NCI-H2196 (cell line): ENCODE results near the gene CLCNKB.
"Not testable (repeated sequence)": the region's sequence is repeated elsewhere in the genome, so short reads cannot be mapped to it uniquely, and the experiment has no call there.

Experiments
- DNase-seq: peaks from one replicate; lab custom pipeline; 2025; ENCODE audit not compliant: unreplicated experiment; lab: John Stamatoyannopoulos, UW

The CLCNKB gene

DNA sequence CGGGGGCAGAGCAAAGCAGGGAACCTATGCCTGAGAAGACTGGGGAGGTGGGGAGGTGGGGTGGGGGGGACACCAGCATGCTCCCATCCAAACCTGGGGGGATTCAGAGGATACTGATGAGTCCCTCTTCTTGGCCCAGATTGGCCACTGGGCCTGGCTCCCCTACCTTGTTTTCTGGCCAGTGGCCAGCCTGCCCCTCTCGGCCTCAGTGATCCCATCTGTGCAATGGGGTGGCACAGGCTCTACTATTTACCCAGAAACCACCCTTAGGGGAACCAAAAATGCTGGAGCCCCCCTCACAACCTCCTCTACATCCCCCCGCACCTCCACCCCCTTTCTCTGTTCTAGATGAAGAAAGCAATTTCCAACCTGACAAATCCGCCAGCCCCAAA is 12.9 kb downstream of the CLCNKB start:
- not testable (repeated sequence) for DNase-seq

DNA sequence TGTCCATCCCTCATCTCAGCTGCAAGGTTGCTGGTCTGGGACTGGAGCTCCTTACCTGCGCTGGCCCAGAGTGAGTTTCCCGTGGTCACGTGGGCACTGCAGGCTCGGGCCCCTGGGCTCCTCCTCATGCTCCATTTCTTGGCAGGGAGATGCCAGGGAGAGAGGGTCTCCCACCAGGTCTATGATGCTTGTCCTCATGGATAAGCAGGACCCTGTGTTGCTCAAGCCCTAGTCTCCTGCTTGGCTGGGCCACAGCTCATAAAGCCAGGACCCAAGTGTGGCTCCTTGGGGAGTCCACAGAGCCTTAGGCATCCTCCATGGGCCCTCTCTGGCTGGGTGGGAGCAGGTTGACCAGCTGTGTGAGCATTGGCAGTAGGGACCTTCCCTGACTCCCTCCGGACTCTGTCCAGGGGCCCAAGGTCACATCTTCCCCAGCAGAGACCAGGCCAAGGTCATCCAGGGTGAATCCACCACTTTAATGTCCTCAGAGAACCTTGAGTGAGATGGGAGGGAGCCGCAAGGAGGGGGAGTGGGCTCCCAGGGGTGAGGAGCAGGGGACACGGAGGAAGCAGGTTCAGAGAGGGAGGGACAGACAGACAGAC is 13.8 kb downstream of the CLCNKB start:
- not testable (repeated sequence) for DNase-seq

DNA sequence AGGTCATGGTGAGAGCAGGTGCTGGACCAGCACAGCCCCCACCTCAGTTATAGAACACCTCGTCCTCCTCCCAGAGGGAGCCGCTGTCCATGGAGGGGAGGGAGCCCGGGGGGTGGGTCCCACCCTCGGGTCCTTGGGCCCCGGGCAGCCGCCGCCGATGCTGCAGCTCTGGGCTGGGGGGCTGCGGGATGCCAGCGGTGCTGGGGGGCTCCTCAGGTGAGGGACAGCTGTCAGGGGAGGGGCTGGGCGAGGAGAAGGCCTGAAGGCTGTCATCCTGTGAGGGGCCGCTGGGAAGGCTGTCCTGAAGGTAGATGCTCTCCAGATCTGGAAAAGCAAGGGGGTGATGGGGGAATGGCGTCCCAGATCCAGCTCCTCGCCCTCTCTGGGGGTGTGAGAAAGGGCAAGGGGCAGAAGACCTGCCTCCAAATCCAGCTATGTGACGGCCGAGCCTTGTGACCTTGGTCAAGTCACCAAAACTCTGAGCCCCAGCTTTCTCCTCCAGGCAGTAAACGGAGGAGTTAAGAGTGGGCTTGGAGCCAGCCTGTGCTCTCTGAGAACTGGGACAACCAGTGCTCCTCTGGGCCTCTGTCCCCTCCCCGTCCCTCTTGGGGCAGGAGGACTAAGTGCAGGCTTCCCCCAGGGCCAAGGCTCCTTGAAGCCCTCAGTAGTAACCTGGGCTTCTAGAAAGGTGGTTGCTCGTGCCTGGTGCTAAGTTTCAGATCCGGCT is 15.0 kb downstream of the CLCNKB start:
- DNase-seq: not testable (repeated sequence)

DNA sequence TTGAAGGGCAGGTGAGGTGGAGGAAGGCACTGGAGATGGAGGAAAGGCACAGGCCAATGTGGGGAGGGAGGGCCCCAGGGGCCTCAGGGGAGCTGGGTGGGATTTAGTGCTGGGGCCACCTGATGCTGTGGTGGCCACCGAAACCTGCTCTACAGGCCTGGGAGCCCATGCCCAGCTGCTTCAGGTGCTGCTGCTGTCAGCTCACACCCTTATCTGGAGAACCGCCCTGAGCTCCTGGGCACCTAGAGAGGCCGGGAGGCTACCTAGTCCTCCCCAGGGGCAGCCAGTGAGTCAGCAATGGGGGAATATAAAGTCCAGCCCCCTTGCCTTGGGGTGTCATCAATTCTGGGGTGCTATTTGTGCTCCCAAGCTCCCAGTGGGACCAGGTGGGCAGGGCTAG is 17.7 kb downstream of the CLCNKB start:
- no peak for DNase-seq

DNA sequence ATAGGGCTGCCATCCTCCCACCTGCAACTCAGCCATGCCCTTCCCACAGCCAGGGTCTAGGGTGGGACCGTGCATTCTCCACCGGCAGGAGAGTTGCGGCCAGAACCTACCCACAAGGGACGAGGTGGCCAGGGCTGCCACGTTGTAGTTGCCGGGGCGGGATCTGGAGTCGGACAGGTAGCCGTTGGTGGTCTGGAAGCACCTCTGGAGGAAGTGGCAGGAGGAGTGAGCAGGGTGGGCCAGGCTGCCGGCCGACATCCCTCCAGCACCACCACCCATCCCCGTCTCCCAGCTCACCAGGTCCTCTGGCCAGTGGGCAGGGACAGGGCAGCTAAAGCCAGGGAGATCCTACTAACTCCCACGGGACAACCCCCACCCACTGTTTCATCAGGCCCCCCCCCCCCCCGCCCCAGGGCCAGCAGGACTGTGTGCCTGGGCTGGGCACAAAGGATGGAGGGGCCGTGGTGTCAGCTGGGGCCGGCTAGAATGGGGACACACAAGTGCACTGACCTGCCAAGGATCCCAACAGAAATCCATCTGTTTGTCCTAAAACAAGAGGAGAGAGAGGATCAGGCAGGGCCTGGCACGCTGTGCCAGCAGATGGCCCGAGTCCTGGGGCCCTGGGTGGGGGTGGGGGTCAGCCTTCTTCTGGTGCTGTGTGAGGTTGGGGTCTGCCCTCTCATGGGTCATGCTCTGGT is 18.6 kb downstream of the CLCNKB start:
- DNase-seq: not testable (repeated sequence)

DNA sequence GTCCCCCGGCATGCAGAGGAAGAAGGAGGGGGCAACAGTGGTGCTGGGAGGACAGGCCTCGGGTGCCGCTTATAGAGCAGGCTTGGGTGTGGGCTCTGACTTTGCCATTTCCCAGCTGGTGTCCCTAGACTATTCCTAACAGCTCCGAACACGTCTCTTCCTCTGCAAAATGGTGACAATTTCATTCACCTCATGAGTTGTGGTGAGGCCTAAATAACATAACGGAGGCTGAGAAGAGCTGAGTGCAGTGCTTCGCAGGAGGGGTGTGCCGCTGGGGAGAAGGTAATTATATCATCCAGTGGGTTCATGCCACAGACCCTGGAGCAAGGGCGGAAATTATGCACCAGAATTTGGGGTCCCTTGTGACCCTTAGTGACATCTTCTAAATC is 19.1 kb downstream of the CLCNKB start:
- not testable (repeated sequence) for DNase-seq

DNA sequence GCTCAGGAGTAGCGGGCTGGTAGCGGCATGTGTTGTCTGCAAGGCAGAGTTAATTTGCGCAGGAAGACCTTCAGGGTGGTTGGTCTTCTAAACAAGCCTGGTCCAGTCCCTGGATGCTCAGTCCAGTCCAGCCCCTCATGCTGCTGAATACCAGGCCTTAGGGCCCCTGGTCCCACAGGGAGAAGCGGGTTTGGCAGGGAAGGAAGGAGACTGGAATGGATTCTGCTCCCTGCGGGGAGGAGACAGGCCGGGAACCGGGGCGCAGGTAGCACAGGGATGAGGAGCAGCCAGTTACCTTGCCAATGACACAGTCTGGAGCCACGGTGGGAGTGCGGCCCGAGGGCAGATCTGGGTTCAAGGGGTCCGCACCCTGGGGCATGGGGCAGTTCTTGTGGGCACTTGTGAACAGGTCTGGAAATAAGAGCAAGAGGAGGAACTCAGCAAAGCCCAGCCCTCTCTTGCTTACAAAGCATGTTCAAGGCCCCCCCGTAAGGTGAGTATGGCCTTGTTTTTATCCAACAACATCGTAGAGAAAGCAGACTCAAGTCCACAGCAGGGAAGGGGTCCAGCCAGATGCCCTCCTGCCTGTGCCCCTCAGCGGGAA is 19.7 kb downstream of the CLCNKB start:
- no peak for DNase-seq

DNA sequence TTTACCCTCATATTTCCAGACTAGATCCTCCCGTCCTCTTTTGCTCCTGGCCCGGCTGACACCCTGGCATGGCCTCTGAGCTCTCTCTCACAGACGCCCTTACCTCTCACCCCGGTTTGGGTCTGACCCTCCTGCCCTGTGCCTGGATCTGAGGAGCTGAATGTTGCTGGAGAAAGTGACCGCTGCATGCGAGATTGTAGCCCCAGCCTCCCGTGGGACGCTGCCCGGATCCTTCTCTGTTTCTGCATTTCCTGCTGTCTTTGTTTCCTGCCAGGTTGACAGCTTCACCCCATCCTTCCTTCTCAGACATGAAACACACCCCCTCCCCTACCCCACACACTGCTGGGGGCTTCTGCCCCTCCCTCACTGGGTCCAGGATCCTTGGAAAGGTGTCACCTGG is 20.3 kb downstream of the CLCNKB start:
- DNase-seq: no peak

DNA sequence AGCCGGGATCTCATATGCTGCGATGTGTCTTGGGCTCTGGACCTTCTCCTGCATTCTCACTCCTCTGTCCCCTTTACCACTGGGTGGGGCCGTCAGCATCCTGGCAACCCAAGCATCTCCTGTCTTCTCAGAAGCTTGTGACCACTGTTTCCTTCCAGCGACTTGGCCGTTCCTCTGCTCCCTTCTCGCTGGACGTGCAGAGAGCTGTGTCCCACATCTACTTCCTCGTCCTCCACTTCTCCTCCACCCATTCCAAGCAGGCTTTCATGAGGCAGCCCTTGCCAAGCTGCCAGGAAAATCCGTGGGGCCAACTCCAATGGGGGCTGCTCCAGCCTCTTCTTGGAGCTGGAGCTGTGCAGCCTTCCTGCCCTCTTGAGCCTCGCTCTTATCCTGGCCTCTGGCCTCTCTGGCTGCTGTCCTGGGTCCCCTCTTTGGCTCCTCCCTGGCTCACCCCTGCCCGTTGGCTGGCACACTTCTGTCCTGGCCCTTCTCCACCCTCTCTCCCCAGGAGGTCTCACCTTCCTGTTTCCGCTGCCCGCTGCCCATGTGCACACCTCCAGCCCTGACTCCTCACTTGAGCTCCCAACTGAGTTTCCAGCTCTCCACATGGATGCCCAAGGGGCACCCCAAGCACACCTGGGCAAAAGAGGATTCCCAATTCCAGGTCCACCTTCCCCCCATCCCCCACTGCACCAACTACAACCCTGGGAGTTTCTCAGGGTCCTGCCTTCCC is 21.1 kb downstream of the CLCNKB start:
- no peak for DNase-seq

DNA sequence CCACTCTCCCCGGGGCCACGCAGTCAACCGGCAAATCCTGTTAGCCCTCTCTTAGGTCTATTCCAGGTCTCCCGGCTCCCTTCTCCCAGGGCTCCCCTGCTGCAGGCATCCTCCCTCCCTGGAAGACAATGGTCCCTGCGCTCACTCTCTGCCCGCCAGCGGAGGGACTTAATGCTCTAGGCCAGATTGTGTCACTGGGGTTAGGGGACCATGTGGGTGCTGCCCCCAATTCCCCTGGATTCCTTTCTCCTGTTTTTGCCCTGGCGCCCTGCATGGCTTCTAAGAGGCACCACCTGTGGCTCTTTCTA is 21.6 kb downstream of the CLCNKB start:
- DNase-seq: no peak

DNA sequence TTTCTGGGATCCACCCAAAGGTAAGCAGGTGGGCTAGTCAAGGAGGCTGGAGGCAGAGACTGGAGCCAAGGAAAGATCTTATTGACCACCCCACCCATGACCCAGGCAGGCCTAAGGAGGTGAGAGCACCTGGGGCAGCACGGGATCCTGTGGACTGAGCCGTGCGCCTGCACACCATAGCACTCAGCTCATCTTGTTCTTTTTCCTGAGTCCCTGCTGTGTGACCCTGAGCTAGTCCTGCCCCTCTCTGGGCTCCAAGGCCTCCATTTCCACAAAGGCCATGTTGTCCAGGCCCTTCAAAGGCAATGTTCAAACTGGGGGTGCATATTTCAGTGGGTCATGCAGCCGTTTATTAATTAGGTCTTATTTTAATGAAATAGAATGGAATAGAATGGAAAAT is 22.7 kb downstream of the CLCNKB start:
- DNase-seq: no peak

DNA sequence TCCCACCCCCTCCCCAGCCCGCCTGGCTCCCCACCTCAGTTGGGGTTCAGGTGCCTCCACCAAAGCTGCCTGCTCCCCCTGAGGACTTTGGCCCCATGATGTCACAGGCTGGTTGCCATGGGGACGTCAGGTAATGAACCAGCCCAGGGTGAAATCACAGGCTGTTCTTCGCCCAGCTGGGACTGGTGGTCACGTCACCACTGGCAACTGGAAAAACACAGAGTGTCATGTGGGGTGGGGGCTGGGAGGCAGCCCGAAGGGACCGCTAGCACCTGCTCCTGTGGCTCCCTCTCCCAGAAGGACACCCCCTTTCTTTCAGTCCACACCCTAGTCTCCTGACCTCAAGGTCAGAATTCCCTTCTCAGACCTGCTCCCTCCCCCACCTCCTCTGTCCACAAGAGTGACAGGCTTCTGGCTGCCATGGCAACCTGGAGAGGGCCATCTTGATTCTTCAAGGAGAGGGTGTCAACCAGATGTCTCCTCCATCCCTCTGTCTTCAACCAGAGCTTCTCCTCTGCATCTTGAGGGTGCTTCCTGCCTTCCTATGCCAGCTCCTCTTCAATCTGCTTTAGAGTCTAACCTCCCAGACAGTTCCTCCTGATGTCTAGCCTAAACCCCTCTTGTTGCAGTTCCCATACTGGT is 23.7 kb downstream of the CLCNKB start:
- DNase-seq: no peak

DNA sequence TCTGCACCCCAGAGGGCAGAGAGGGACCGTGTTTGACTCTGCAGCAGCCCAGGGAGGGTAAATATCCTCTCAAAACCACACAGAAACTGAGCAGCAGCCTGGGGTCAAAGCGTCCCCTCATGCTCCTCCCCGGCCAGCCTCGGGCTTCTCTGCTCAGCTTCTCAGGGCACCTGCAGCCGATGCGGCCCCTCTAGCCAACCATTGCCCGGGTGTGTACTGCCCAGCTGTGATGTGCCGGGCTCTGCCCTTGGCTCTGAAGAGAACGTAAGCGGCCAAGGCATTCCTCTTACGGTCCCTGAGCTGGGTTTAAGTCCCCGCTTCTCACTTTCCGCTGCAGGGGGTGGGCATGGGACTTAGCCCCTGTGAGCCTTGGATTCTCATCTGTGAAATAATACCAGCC is 24.4 kb downstream of the CLCNKB start:
- no peak for DNase-seq

DNA sequence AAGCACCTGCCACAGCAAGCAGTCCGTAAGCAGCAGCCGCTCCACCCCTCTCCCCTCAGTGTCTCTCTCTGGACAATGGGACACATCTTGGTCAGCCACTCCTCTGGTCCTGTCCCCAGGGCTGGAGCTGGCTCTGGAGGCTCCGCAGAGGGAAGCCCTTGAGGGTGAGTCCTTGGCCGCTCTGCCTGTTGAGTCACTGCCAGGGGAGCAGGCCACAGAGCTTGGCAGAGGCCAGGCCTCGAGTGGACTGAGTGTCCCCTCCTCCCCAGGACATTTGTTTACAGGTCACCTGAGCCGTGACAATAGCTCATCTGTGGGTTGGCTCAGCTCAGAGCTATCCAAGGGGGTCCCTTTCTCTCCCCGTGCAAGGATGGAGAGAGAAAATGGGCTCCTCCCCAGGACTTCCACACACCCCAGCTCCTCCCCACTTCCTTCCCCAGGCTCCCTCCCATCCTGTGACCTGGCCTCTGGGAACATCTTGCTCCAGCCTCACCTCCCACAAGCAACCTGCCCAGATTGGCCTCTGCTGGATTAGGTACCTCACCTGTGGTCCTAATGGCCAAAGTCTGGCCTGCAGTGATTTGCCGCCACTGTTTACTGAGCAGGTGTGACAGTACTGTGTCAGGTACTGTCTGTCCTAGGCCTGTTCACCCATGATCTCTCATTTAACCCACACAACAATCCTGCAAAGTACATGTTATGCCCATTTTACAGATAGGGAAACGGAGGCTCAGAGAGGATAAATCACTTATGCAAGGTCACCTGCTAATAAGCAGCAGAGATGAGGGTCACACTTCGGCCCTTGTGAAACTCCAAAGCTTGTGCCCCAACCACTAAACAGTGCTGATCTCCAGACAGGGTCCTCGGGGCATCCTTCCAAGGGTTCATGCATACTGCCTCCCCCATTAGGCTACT is 25.0 kb downstream of the CLCNKB start:
- DNase-seq: peak; percentile 21

DNA sequence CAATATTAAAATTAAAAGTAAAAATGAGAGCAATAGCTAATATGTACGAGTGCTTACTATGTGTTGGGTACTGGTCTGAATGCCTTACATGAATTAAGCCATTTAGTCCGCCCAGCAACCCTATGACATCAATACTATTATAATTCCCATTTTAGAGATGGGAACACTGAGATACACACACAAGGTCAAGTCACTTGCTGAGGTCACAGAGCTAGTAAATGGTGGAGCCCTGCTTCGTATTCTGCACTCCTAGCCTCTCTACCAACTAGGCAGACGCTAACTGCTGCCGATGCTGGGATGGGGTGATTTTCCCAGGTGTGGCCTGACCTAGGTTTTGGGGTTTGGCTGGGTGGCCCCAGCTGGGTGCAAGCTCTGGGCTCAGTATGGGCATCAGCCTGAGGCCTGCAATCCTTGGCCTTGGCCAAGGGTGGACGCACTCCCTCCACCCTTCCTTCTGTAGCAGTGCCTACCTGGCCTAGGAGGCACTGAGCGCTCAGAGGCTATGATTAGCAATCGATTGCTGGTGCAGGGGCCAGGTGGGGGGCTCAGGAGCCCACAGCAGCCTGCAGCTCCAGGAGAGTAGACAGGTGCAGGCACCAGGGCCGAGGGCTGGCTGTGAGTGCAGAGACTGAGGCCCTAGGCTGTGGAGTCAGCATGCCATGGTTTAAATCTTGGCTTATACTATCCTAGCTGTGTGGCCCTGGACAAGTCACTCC is 27.2 kb downstream of the CLCNKB start:
- no peak for DNase-seq

DNA sequence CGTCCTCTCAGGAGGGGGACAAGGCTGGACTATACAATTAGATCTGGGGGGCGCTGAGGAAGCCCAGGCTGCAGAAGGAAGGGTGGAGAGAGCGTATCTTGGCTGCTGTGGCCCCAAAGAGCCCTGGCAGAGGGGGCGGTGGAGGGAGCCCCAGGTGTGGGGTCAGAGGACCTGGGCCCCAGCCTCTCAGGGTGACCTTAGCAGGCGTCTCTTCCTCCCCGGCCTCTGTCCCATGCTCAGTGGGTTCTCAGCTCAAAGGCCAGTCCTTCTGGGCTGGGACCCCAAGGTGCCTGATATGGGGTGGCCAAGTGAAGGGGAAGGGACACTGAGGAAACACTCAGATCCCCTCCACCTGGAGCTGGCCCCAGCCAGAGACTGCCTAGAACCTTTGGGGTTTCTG is 28.0 kb downstream of the CLCNKB start:
- DNase-seq: no peak

DNA sequence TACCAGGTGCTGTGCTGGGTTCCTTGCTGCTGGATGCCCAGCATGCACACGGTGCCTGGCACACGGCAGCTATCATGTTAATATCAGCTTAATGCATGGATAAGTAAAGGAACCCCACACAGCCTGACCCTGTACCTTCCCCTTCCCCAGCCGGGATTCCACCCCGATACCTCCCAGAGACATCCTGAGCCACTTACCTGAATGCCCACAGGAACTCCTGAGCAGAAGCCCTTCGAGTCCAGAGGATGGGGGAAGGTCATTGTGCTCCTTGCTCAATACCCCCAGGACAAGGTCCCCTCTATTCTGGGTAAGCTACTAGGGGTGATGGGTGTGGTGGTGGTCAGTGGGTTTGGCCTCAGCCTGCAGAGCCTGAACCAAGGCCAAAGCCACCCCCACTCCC is 28.5 kb downstream of the CLCNKB start:
- no peak for DNase-seq

DNA sequence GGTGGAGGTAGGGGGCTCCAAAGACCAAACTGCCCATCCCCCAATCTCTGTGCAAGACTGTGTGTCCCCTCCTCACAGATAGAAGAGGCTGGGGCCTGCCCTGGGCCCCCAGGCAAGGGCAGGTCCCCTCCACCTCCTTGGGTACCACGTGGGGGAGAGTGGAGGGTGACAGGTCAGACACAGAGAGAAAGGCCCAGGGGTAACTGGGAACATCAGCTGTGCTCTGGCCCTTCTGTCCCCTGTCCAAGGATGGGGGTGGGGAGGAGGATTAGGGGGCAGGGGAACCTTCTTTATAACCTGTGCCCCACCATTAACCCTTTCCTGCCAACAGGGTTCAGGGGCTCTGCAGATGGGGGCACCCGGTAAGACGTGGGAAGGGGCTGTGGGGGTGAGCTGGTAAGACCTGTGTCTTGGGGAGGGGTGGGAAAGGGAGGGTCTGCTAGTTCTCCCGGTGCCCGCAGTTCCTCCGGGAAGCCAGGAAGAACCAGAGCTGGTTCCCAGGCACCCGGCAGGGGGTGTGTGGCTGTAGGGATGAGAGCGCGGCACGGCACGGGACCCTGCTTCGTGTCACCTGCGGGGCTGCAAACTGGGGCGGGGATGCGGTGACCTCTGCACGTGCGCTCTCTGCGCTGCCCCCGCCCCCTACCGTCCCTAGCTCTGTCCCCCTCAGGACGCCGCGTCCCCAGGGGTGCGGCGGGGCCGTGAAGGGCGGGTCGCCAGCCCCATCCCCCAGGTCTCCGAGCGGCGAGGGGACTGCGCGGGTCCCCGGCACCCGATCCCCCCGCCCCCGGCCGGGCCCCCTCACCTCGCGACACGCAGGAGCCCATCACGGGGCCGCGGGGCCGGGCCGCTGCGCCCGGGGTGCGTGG is 29.3 kb downstream of the CLCNKB start:
- no peak for DNase-seq
